Lung (tissue), 12 donors: ENCODE results near the gene SPTBN1. TPM values are rescaled to one million over a fixed set of nuclear protein-coding genes. Genes with fewer than 3 reads are reported as not detected.

Experiments used
- ATAC-seq: fragments of 200-7000 bp; cut with Tn5 transposase; one replicate; pipeline ENCODE4 v1.9.1; 2020; ENCODE audit warnings: moderate number of reproducible peaks; ENCODE audit not compliant: insufficient read depth, low FRiP score
- DNase-seq, 3 donors: peaks; one replicate each; pipeline ENCODE4 v3.0.0-alpha.2; 2013 to 2017
- H3K27ac ChIP-seq, 2 donors: one replicate each; pipeline ENCODE4 v1.5.1; 2013; ENCODE audit warnings: mild to moderate bottlenecking in 2 of 2, moderate library complexity in 2 of 2, control low read depth in 1 of 2, inconsistent platforms in 1 of 2, low read depth in 1 of 2, low read length in 1 of 2
- H3K27me3 ChIP-seq, 3 donors: one replicate each; pipeline ENCODE4 v1.5.1; 2013; ENCODE audit warnings: low read length in 2 of 3; ENCODE audit not compliant: control insufficient read depth in 3 of 3, insufficient read depth in 3 of 3
- H3K36me3 ChIP-seq, 4 donors: one replicate each; pipeline ENCODE4 v1.5.1; 2013; ENCODE audit warnings: low read length in 4 of 4, mild to moderate bottlenecking in 1 of 4, moderate library complexity in 1 of 4; ENCODE audit not compliant: control insufficient read depth in 4 of 4, insufficient read depth in 4 of 4
- H3K4me1 ChIP-seq, 5 donors: one replicate each; pipeline ENCODE4 v1.5.1; 2013; ENCODE audit warnings: low read length in 5 of 5, mild to moderate bottlenecking in 2 of 5, moderate library complexity in 1 of 5; ENCODE audit not compliant: control insufficient read depth in 5 of 5, insufficient read depth in 5 of 5
- H3K4me3 ChIP-seq: one replicate; pipeline ENCODE4 v1.5.1; 2013; ENCODE audit warnings: mild to moderate bottlenecking, control low read depth, moderate library complexity
- H3K9ac ChIP-seq, 2 donors: one replicate each; pipeline ENCODE4 v1.5.1; 2013; ENCODE audit warnings: low read length in 2 of 2, control low read depth in 1 of 2; ENCODE audit not compliant: insufficient read depth in 1 of 2
- H3K9me3 ChIP-seq, 4 donors: one replicate each; pipeline ENCODE4 v1.5.1; 2013; ENCODE audit warnings: low read length in 3 of 4, mild to moderate bottlenecking in 1 of 4, moderate library complexity in 1 of 4; ENCODE audit not compliant: control insufficient read depth in 4 of 4, insufficient read depth in 3 of 4
- WGBS, 2 donors: extraction: QIAGEN DNeasy Blood & Tissue Kit; methylation state at CpG; one replicate each; pipeline ENCODE4 v1.1.7; 2013; 5-methylcytosine and 5-hydroxymethylcytosine counted together
- polyA plus RNA-seq, 2 donors: library from polyadenylated mRNA; stranded (reverse); fragments of 200-250 nt; gene quantifications; one replicate each; pipeline ENCODE4 v1.2.1, GENCODE V29; 2013
- total RNA-seq, 2 donors: library from RNA; depleted of rRNA in 1 of 2; stranded (reverse); fragments of >200 nt in 1 of 2; gene quantifications; one replicate each; pipeline ENCODE4 v1.2.1, GENCODE V29; 2014 to 2021
- TF ChIP-seq, protein P1 (sequence below): IDR thresholded peaks from 2 replicates; pipeline ENCODE4 v1.5.1; 2012; ENCODE audit warnings: mild to moderate bottlenecking; ENCODE audit errors: control extremely low read depth, extremely low read depth
- donor health status: control.
- donor health status: control.
- donor health status: Bipolar disorder and iron deficiency.
- donor health status: healthy.
- donor health status: DM: yes; HTN: yes; CAD: no.

The SPTBN1 gene
- total and polyA plus RNA-seq, 4 donors = 89.4 to 715 (median 275) TPM

DNA sequence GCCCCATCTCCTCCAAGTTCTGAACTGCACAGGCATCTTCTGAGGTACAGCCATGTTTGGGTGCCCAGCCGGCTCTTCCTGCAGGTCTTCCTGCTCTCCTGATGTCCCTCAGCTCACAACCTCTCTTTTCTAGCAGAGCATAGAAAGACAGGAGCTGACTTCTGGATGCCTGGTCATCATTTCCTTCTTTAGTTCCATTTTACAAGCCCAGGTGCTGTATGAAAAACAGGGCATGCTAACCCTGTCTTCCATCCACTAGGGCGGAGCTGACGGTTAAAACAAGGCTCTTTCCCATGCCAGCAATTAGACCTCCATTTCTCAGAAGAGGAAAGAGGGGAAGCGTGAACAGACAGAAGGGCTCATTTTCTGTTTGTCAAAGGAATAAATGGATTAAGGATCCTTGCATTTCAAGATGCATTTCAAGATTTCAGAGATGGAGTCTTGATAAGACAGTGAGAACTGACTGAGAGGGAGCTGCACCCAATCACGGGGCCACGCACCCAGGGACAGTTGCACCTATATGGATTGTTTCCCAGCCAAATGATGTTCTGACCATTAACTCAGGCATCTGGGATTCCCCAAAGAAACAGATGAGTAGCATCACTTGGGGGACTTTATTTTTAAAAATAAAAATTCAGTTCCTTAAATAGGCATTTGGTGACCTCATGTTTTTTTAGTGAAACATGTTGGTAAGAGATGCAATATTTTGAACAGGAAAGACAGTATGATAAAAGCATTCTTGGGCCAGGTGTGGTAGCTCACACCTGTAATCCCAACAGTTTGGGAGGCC, 221.5 kb downstream of the SPTBN1 start:
- no peak overlapping the region for H3K27ac ChIP-seq
- 97% methylated on average over 6 of the region's 6 CpGs for WGBS, 2 donors
- no peaks in the 10 kb centered on the region for H3K9me3 ChIP-seq
- H3K9ac ChIP-seq = no peak overlapping the region
- DNase-seq = no peak
- ATAC-seq = no peak
- H3K27me3 ChIP-seq = no peaks in the 10 kb centered on the region
- peaks cover 4 to 26% (median 14%) of the 10 kb centered on the region in 5 donors for H3K4me1 ChIP-seq
- H3K36me3 ChIP-seq = peaks cover 0 to 2% (median 0%) of the 10 kb centered on the region in 4 donors
- H3K4me3 ChIP-seq = no peak overlapping the region
- TF ChIP-seq, protein P1, sequence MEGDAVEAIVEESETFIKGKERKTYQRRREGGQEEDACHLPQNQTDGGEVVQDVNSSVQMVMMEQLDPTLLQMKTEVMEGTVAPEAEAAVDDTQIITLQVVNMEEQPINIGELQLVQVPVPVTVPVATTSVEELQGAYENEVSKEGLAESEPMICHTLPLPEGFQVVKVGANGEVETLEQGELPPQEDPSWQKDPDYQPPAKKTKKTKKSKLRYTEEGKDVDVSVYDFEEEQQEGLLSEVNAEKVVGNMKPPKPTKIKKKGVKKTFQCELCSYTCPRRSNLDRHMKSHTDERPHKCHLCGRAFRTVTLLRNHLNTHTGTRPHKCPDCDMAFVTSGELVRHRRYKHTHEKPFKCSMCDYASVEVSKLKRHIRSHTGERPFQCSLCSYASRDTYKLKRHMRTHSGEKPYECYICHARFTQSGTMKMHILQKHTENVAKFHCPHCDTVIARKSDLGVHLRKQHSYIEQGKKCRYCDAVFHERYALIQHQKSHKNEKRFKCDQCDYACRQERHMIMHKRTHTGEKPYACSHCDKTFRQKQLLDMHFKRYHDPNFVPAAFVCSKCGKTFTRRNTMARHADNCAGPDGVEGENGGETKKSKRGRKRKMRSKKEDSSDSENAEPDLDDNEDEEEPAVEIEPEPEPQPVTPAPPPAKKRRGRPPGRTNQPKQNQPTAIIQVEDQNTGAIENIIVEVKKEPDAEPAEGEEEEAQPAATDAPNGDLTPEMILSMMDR = no peak

DNA sequence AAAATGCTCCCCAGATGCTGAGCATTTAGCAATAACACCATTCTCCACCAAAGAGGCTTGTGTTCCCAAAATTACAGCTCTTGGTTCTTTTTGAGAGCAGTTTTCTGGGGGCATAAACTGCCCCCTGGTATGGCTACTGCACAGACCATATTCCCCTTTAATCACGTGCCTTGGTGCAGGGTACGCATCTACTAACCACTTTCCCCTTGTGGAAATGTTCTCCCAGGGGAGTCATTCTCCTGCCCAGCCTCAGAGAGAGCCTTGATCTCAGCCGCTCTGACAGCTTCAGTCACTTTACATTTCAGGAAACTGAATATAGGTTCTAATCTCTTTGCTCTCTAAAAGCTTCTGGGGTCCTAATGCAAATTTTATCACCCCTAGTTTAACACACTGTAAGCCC, 222.6 kb downstream of the SPTBN1 start:
- WGBS, 2 donors = 80 to 89% methylated on average over 3 of the region's 3 CpGs

DNA sequence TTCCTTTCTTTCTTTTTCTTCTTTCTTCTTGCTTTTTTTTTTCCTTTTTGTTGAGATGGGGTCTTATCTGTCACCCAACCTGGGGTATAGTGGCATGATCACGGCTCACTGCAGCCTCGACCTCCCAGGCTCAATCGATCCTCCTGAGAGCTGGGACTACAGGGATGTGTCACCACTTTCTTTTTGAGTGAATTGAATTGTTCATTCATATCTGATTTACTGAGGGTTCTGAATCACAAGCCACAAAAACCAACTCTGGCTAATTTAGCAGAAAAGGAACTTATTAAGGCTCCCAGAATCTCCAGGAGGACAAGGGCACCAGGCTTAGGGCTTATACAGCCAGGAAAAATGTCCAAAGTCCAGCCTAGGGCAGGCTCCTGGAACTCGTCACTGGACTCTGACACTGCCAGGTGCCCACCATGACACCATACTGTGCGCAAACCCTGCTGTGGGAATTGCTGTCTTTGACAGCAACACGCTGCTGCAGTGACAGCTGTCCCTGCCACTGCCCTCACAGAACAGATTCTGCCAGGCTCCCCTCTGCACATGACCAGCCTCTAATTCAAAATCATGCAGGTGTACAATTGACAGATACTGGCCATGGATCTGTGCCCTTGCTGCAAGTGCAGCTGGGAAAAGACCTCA, 224.4 kb downstream of the SPTBN1 start:
- H3K36me3 ChIP-seq = no peaks in the 10 kb centered on the region
- H3K27me3 ChIP-seq = no peaks in the 10 kb centered on the region
- H3K4me3 ChIP-seq = no peak overlapping the region
- H3K9me3 ChIP-seq = no peaks in the 10 kb centered on the region
- peaks cover 0 to 5% (median 2%) of the 10 kb centered on the region in 5 donors for H3K4me1 ChIP-seq
- 73 to 86% methylated on average over 6 of the region's 6 CpGs for WGBS, 2 donors
- TF ChIP-seq, protein P1 = no peak
- DNase-seq (no peak), ATAC-seq (no peak)
- H3K27ac ChIP-seq = no peak overlapping the region
- H3K9ac ChIP-seq = no peak overlapping the region

More for the DNA sequence above, 222.6 kb downstream of the SPTBN1 start:
- H3K9me3 ChIP-seq = no peaks in the 10 kb centered on the region
- H3K4me3 ChIP-seq = no peak overlapping the region
- peaks cover 0 to 2% (median 0%) of the 10 kb centered on the region in 4 donors for H3K36me3 ChIP-seq
- H3K27ac ChIP-seq = no peak overlapping the region
- no peak overlapping the region for H3K9ac ChIP-seq
- H3K27me3 ChIP-seq = no peaks in the 10 kb centered on the region
- TF ChIP-seq, protein P1 = no peak
- DNase-seq = no peak
- ATAC-seq = no peak
- peaks cover 4 to 21% (median 10%) of the 10 kb centered on the region in 5 donors for H3K4me1 ChIP-seq
